ENCODE data around the gene HLA-F.

HLA-F gene

GRCh38 chr6:29759457-29759856 is 36.2 kb downstream of the HLA-F start:
- no peak for DNase-seq (ENCODE audit: low read depth in 4 of 4, low spot score in 1 of 4)

DNA sequence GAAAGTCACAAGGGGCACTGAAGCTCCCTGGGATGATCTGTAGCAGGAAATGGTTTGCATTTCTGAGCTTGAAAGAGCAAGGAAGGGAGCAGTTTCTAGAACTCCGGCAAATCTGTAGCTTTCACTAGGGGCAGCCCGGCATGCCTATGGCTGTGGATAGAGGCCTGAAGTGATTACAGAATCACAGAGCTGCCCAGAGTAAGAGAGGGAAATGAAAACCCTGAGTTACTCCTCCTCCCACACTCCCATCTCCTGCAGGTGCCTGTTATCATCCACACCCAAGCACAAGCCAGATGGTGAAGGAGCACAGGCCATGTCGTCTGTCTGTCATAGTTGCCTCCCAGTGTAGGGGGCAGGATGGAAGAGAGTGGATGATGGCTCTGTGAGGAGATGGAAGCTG is 37.1 kb downstream of the HLA-F start:
- no peak for DNase-seq (ENCODE audit: low read depth in 4 of 4, low spot score in 1 of 4)

- DNase-seq (ENCODE audit: low read depth in 4 of 4, low spot score in 1 of 4) = no peak
Observed at GRCh38 chr6:29762051-29762450, 38.8 kb downstream of the HLA-F start.

DNA sequence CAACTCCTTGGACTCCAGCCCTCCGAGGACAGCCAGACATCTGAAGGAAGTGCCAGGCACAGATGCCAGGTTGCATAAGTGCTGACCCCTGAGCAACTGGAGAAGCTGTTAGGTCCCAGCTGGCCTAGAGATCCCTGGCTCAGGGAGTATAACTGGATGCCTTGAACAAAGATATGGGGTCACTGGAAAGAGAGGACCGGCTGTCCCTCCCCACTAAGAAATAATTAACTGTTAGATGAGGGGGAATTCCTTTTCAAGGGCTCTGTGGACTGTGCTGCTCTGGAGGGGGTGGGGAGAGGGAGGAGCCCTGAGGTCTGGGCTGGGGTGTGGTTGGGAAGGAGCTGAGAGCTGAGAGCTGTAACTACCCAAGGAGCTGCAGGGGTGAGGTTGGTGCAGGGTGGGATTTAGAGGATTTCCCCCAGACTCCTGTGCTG is 39.6 kb downstream of the HLA-F start:
- no peak for DNase-seq (ENCODE audit: low read depth in 4 of 4, low spot score in 1 of 4)

DNA sequence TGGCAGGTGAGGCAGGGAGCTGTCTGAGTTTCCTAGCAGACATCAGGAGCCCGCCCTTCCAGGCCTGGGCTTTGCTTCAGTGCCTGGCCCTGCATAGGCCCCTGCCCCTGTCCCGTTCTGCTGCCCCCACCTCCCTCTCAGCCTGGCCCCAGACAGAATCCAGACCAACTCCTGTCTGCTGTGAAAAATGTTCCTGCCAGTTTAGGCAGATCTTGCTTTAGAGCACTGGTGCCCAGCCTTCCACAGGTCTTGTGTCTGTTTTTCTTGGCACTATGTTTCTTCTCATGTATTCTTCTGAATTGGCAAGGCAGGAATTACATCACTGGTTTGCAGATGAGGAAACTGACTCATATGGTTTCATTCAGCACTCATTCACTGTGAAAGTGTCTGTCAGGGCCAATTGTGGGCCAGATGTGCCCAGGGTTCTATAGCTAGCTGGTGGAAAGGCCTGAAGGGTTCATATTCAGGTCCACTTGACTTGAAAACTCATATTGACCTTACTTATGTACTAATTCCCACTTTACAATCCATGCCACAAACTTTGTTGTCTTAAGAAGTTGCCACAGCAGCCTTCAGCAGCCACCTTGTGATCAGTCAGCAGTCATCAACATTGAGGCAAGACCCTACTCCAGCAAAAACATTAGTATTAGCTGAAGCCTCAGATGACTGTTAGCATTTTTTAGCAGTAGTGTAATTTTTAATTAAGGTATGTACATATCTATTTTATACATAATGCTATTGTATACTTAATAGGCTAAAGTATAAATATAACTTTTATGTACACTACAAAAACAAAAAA is 40.5 kb downstream of the HLA-F start:
- no peak for DNase-seq (ENCODE audit: low read depth in 4 of 4, low spot score in 1 of 4)

DNA sequence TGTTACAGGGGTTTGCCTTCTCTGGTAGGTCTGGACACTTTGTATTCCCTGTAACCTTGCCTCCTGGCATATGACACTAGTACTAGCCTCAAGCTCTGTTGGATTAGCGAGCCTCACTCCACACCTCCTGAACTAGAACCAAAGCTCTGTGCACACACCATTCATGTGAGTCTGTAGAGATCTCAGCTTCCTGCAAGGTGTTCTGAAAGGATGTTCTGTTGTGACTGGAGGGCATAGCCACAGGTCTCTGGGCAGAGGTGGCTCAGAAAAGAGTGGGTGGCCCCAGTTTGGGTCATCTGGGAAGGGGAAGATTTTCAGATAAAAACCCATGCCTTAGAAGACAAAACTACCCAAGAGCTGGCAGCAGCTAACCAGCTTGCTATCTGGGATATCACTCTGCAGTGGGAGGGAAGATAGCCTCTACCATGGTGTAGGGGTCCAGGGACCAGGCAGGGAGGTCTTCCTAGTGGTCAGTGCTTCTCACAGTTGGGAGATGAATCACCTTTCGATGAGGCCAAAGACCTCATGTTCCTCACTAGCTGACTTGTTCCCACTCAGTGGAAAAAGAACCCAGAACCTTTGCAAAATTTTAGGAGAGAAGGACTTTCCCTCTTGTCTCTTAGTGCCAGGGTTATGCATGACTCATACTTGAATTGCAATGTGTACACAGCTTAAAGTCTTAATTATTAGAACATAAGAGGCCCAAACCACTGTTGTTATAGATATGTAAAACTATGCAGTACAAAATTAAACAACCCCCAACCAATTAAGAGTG is 41.4 kb downstream of the HLA-F start:
- no peak for DNase-seq (ENCODE audit: low read depth in 4 of 4, low spot score in 1 of 4)

GRCh38 chr6:29769336-29769735 is 46.1 kb downstream of the HLA-F start:
- no peak for DNase-seq (ENCODE audit: low read depth in 4 of 4, low spot score in 1 of 4)

DNA sequence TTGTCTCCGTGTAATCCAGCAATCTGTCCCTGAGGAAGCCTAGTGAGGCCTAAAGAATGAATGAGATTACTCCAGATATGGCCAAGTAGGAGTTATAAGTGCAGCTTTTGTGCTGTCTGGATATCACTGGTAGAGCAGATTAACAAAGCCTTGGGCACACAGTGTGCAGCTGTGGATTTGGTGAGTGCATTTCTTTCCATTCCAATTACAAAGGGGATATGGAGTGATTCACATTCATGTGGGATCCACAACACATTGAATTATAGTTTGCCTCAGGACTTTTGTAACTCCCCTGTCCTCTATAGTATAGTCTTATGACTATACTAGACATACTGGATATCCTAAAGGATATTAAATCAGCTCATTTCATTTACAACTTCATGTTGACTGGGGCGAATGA is 47.1 kb downstream of the HLA-F start:
- DNase-seq (ENCODE audit: low read depth in 4 of 4, low spot score in 1 of 4) = no peak

DNA sequence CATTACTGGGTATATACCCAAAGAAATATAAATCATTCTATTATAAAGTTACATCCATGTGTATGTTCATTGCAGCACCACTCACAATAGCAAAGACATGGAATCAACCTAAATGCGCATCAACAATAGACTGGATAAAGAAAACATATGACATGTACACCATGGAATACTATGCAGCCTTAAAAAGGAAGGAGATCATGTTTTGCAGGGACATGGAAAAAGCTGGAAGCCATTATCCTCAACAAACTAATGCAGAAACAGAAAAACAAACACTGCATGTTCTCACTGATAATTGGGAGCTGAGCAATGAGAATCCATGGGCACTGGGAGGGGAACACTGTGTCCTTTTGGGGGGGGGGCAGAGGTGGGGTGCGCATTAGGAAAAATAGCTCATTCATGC is 53.5 kb downstream of the HLA-F start:
- no peak for DNase-seq (ENCODE audit: low read depth in 4 of 4, low spot score in 1 of 4)
